ENCODE data around the gene KCNK1. TPM values are rescaled to one million over a fixed set of nuclear protein-coding genes. Genes with fewer than 3 reads are reported as not detected.
A peak's percentile ranks its signal among the peaks of the same experiment; 100 is the strongest.

Gene KCNK1
- total RNA-seq, 1 experiment from 2014 or later, result 3.5 TPM

DNA sequence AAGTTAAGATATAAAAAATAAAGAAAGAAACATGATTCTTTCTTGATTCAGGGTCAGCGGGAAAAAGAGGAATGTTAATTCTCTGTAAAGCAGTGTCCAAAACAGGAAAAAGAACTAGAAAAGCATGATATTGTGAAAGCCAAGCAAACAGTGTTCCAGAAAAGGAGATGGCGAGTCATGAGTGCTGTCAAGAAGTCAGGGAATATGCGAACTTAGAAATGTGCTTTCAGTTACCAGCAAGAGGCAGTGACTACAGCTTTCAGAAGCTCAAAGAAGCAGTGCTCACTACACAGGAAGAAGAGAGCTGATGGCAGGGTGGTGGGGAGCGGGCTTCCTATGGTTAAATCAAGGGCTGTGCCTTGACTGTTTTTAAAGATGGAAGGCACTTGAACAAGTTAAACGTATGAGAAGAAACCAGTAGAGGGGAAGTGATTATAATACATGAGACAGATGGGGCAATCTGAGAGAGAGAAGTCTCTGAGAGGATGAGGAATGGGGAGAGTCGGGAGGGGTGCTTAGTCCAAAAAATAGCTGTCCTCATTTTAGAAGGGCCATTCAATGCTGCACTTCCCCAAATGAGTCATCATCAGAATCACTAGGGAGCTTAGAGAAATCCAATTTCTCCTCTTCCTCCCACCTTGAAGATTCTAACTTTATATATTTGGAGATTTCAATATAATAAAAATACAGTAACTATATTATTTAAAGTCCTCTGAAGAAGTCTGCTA is 90.4 kb downstream of the KCNK1 start:
- DNase-seq (ENCODE audit: low spot score), result peak; percentile 35

DNA sequence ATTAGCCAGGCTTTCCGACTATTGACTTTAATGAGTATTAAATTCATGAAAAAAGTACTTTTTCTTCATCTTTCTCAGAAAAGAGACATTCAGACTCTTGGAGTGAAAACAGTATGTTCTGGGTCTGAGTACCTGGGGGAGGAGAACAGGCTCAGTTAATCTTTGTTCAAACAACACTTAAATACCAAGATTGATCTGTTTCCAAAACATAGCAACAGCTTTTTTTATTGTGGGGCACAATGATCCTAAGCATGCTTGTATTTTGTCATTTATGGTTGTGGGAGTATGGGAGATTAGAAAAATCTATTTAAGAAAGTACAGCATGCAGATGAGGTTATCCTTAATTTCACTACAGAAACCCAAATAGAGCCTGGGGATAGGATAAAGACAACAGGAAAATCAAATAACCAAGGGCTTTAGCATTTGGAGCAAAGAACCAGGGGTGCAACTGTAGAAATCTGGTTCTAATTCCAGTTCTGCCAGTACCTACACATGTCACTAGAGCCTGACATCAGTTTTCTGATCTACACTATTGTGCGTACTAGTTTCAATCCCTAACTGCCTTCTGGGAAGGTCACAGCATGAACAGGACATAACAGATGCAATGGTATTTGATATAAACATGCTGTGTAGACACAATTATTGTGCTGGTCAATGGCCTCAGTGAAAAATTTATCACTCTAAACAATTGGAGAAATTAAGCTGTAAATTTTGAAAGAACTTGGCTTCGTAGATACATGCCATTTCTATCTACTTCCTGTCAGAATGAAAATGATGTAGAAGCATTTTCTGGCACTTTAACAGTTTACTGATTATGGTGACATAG is 91.2 kb downstream of the KCNK1 start:
- DNase-seq (ENCODE audit: low spot score), result no peak

DNA sequence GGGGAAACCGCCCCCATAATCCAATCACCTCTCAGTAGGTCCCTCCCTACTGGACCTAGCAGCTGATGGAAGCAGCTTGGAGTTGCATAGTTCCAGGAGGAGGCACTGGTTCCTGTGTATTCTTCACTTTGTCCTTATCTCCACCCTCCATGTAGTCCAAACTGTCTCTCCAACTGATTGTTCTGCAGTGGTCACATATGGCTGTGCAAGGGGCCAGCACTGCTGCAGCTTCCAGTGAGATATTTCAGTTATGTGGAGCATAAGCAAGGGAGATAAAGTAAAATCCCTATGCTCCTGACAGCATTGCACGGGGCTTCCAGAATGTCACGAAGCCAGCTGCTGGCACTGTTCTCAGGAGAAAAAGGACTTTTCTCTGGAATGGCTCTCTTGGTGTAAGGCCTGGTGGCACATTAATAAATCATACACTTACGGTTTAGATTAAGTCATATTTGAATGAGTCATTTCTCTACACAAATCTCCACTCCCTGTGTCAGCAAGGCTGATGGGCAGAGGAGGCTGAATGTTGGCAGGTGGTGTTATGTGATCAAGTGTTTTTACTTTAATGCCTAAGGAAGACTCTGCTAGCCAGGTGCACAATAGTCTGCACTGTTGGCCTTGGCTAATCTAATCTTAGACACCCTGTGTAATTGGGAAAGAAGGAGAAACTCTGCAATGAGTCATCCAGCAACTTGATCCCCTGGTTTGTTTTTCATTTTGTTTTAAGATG is 93.4 kb downstream of the KCNK1 start:
- DNase-seq (ENCODE audit: low spot score), result peak; percentile 97

DNA sequence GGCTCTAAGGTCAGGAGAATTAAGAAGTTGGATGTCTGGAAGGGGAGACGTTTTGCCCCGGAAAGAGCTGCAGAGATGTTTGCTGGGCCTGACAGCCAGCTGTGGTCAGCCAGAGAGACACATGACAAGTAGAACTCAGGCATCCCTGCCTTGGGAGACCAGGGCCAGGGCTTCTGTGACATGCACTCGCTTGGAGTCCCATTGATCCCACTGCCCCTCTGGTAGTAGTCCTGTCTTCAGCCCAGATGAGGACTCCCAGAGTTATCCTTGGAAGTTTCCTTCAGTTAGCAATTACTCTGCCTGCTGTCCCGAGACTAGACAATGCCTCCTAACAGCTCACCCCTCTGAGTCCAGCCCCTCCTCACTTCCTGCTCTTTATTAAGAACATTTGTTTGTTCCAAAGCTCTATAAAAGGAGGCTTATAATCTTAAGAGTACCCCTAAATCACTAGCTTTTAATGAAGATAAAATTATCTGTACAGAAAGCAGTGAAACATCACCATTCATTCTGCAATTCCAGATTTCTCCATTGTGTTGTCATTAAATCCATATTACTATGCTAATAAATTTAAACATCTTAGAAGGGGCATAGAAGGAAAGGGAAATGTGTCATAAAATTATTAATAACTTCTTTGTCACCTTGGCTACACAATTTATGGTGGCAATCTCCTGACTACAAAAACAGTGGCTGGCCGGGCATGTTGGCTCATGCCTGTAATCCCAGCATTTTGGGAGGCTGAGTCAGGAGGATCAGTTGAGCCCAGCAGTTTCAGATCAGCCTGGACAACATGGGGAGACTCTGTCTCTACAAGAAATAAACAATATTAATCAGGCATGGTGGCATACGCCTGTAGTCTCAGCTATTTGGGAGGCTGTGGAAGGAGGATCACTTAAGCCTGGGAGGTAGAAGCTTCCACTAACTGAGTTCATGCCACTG is 94.2 kb downstream of the KCNK1 start:
- no peak for DNase-seq (ENCODE audit: low spot score)

DNA sequence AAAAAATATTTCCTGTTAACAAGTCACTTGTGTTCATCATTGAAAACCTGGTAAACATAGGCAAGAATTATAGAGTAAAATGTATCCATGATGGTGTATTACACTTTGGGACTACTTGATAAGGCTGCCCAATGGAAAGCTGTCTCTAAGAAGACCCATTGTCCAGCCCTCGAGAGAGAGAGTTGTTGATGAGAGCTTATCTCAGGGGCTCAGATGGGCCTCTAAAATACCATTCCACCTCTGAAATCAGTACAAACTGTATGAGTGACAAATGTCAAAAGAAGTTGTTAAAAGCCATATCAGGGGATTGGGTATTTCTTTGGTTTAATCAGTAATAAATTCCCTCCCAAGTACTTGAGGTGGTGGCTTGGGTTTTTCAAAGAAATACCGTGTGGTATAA is 96.1 kb downstream of the KCNK1 start:
- no peak for DNase-seq (ENCODE audit: low spot score)

DNA sequence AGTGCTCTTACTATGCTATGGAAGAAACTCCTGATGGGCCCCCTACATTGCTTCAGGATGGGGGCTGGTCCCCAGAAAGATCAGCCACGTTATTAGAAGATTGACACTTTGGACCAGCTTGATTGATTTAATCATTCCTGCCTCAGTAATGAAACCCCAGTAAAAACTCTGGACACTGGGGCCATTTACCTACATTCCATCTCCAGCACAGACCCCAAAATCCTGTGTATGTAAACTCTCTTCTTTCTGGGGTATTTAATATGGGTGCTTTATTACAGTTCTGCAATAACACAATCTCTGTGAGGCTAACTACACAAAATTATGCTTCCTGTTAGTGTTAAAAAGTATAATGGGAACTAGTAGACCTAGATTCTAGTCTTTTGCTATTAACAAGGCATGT is 96.6 kb downstream of the KCNK1 start:
- no peak for DNase-seq (ENCODE audit: low spot score)

DNA sequence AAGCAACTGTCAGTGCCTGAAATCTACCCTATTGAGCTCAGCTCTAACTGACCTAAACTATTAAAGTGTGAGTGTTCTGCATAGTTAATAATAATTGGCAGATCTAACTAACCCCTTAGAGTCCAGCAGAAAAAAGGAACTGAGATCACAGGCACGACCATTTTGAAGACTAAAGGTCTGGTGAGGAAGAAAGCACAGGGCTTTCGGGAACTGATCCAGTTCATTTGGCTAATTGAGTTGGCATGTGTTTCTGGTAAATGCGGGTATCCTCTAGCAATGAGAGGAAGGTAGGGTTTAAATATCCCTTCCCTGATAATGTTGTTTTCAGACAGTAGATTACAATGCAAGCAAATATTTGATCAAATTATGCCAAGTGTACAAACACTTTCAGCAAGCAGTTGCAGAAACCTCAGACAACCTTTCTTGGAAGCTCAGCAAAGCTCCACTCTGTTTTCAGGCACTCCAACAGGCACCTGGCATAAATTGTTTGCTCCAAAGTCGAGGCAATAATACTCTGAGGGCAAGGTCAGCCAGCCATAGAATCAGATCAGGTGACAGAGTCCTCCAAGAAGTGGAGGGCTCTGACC is 100.8 kb downstream of the KCNK1 start:
- DNase-seq (ENCODE audit: low spot score), result no peak

DNA sequence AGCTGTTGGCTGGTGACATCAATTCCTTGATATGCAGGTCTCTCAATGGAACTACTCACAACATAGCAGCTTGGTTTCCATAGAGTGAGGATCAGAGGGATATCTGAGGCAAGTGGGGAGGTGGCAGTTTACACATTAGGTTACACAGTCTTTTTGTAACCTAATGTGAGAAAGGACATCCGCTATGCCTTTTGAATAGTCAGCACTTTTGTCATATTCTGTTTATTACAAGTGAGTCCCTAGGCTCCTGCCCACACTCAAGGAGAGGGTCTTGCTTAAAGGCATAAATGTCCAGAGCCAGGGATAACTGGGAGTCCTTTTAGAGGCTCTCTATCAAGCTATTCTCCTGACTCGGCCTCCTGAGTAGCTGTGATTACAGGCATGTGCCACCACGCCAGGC is 104.2 kb downstream of the KCNK1 start:
- no peak for DNase-seq (ENCODE audit: low spot score)

DNA sequence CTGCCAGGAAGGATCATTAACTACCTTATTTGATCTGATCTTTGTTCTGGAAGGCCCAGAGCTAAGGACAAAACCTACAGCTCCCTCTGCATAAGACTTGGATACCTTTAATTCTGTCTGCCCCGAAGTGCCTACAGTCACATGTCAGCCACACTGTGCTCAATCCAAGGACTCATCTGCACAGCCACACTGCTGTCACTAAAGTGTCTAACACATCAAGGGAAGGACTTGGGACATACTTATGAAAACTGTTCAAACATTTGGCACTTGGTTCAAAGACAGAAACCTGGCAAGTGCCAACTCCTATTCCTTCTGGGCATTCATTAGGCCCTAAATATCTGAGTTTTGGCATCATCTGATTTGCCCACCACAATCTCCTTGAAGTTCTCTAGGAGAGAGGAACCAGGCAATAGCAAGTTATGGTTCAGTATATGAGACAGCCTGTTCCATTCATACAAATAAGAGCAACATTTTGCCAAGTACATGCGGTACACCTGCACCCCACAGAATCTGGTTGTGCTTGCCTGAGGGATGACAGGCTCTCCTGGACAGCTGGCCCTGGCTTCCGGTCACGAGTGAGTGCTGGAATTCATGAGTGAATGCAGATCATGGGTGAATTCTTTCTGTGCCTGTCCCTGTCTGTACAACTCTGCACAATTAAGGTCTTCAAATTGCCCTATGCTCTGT is 105.9 kb downstream of the KCNK1 start:
- DNase-seq (ENCODE audit: low spot score), result no peak

DNA sequence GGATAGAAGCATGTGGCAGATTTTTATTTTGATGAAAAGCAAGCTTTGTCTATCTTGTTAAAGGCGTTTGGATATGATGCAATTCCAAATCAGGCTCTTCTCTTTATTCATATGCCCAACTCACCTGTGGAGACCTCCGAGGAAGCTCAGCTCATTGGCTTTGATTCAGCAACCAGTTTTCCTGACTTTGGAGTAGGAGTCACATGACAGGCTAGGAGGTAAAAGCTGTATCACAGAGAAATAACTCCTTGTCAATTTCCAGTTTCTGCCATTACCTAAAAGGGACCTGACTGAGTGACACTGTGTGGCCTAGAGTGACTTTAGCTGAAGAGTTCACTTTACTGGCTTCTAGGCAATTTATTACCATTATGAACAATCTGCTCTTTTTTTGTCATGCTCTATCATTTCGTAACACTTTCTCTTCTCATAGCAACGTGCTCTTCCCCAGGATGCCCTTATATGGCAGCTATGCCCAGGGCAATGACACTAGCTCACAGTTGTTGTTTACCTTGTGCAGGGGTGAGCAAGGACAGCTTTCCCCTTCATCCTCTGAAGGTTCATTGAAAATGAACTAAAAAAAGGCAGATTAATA is 107.2 kb downstream of the KCNK1 start:
- DNase-seq (ENCODE audit: low spot score), result no peak

Data from A172 (cell line).